ENCODE results near the gene CCDC148.

GRCh38 chr2:158484892-158485556 is 28.5 kb upstream of the CCDC148 start:
- TF ChIP-seq POLR2A (IDR thresholded peaks at IDR 0.05; ENCODE audit: low read length) (no peak), GATA1 (IDR thresholded peaks at IDR 0.05; ENCODE audit: low read depth, low read length) (no peak)

Measured in erythroblast (primary cell).